HCT116 (cell line): ENCODE results near the gene SPTB. TPM values are rescaled to one million over a fixed set of nuclear protein-coding genes. Genes with fewer than 3 reads are reported as not detected.

Experiments
- ATAC-seq: fragments of 200-7000 bp; cut with Tn5 transposase; 2 replicates; pipeline ENCODE4 v1.9.1; 2020; ENCODE audit warnings: mild to moderate bottlenecking, moderate library complexity
- BruUV-seq: library from RNA; stranded (reverse); fragments of 400-500 nt; replicated peaks from 2 replicates; lab custom pipeline; 2021; lab: Mats Ljungman, UMichigan
- CTCF ChIA-PET: fragments of 300-600 bp; sonication (Branson Sonifier 250); formaldehyde crosslinking; loops from one replicate; lab custom pipeline; 2021; ENCODE audit warnings: antibody characterized with exemption; lab: Charles Lee
- POLR2A ChIA-PET: fragments of 300-600, 350-600 bp; sonication (Branson Sonifier 250); formaldehyde crosslinking; loops from one replicate; lab custom pipeline; 2021; ENCODE audit warnings: antibody characterized with exemption; lab: Charles Lee
- RAD21 ChIA-PET, 2 experiments: fragments of 300-600 bp; sonication (Branson Sonifier 250); formaldehyde crosslinking; loops; one replicate each; lab custom pipeline; 2023; ENCODE audit warnings: low total read pairs in 2 of 2; ENCODE audit not compliant: uncharacterized antibody in 2 of 2, unreplicated experiment in 2 of 2, low non-redundant PET in 1 of 2; lab: Charles Lee
- DNase-seq: peaks from one replicate; pipeline ENCODE4 v3.0.0-alpha.2; 2010; ENCODE audit warnings: low read depth, low spot score
- H2AFZ ChIP-seq: fragments of 200-600 bp; shearing (Covaris generic), sonication (generic); 2 replicates; pipeline ENCODE4 v1.6.1; 2017; ENCODE audit warnings: low read depth, mixed run types, mixed read lengths, antibody characterized with exemption, low read length; ENCODE audit not compliant: poor library complexity, severe bottlenecking
- H3K27ac ChIP-seq: 2 replicates; pipeline ENCODE4 v1.5.1; 2012; ENCODE audit warnings: low read depth, low read length
- H3K27me3 ChIP-seq: fragments of 200-600 bp; sonication (generic); 2 replicates; pipeline ENCODE4 v1.6.1; 2016; ENCODE audit warnings: mixed run types, low read length, mixed read lengths; ENCODE audit not compliant: insufficient read depth
- H3K36me3 ChIP-seq, 2 experiments: fragments of 200-500 bp in 1 of 2; fragments of 200-600 bp in 1 of 2; sonication (Bioruptor generic) in 1 of 2; sonication (generic) in 1 of 2; 2 replicates each; pipeline versions ENCODE4 v1.5.1 to v1.6.1; 2014 to 2016; ENCODE audit warnings: low read length in 2 of 2, inconsistent platforms in 1 of 2, mixed read lengths in 1 of 2, mixed run types in 1 of 2; ENCODE audit not compliant: insufficient read depth in 2 of 2, control insufficient read depth in 1 of 2
- H3K4me1 ChIP-seq, 2 experiments: fragments of 200-600 bp in 1 of 2; sonication (generic) in 1 of 2; 2 replicates each; pipeline versions ENCODE4 v1.5.1 to v1.6.1; 2012 to 2017; ENCODE audit warnings: low read length in 2 of 2, inconsistent platforms in 1 of 2, mild to moderate bottlenecking in 1 of 2, mixed read lengths in 1 of 2, mixed run types in 1 of 2, moderate library complexity in 1 of 2; ENCODE audit not compliant: insufficient read depth in 2 of 2, control insufficient read depth in 1 of 2
- H3K4me2 ChIP-seq: fragments of 200-600 bp; sonication (generic); 2 replicates; pipeline ENCODE4 v1.6.1; 2017; ENCODE audit warnings: mixed run types, low read length, mixed read lengths
- H3K4me3 ChIP-seq, 2 experiments: fragments of 200-600 bp in 1 of 2; sonication (generic) in 1 of 2; replicated peaks in 1 of 2; 2 replicates each; pipeline ENCODE4 v1.5.1; 2011 to 2016; ENCODE audit warnings: low read length in 2 of 2, control low read depth in 1 of 2, low read depth in 1 of 2, mild to moderate bottlenecking in 1 of 2, mixed read lengths in 1 of 2, mixed run types in 1 of 2
- H3K79me2 ChIP-seq: fragments of 200-600 bp; sonication (generic); 2 replicates; pipeline ENCODE4 v1.6.1; 2017; ENCODE audit warnings: mild to moderate bottlenecking, mixed run types, low read length, moderate library complexity, mixed read lengths; ENCODE audit not compliant: insufficient read depth
- H3K9ac ChIP-seq: fragments of 200-600 bp; sonication (generic); 2 replicates; pipeline ENCODE4 v1.6.1; 2016; ENCODE audit warnings: low read length, mixed read lengths
- H3K9me2 ChIP-seq: fragments of 200-600 bp; sonication (generic), shearing (Covaris generic); 2 replicates; pipeline ENCODE4 v1.6.1; 2017; ENCODE audit warnings: mixed run types, mild to moderate bottlenecking, moderate library complexity; ENCODE audit not compliant: insufficient read depth
- H3K9me3 ChIP-seq, 2 experiments: fragments of 200-500 bp in 1 of 2; fragments of 200-600 bp in 1 of 2; sonication (Bioruptor generic) in 1 of 2; sonication (generic) in 1 of 2; 2 replicates each; pipeline ENCODE4 v1.6.1; 2014 to 2017; ENCODE audit warnings: low read length in 2 of 2, mixed read lengths in 2 of 2, inconsistent platforms in 1 of 2, low read depth in 1 of 2, mild to moderate bottlenecking in 1 of 2, mixed run types in 1 of 2, moderate library complexity in 1 of 2; ENCODE audit not compliant: control insufficient read depth in 1 of 2, insufficient read depth in 1 of 2
- H4K20me1 ChIP-seq: fragments of 200-600 bp; sonication (generic), shearing (Covaris generic); 2 replicates; pipeline ENCODE4 v1.6.1; 2017; ENCODE audit warnings: mixed run types, mild to moderate bottlenecking, moderate library complexity; ENCODE audit not compliant: insufficient read depth
- CEBPB ChIP-seq: IDR thresholded peaks from 2 replicates; pipeline ENCODE4 v1.6.1; 2012; ENCODE audit warnings: low read depth
- CTCF ChIP-seq, 3 experiments: fragments of 200-600 bp in 1 of 3; sonication (generic) in 1 of 3; IDR thresholded peaks in 2 of 3; conservative IDR thresholded peaks in 1 of 3; 2 replicates each; pipeline ENCODE4 v1.5.1; 2012 to 2017; ENCODE audit warnings: low read depth in 2 of 3, low read length in 2 of 3, antibody characterized with exemption in 1 of 3, borderline replicate concordance in 1 of 3, control low read depth in 1 of 3, mild to moderate bottlenecking in 1 of 3, mixed read lengths in 1 of 3, mixed run types in 1 of 3, moderate library complexity in 1 of 3; ENCODE audit not compliant: insufficient read depth in 1 of 3
- EGR1 ChIP-seq: IDR thresholded peaks from 2 replicates; pipeline ENCODE4 v1.6.1; 2012; ENCODE audit warnings: low read depth
- ELF1 ChIP-seq: IDR thresholded peaks from 2 replicates; pipeline ENCODE4 v1.6.1; 2012; ENCODE audit warnings: low read depth, borderline replicate concordance
- EZH2 ChIP-seq: fragments of 200-600 bp; sonication (generic); IDR thresholded peaks from 2 replicates; pipeline ENCODE4 v1.6.1; 2017; ENCODE audit warnings: antibody characterized with exemption, mixed run types
- EZH2phosphoT487 ChIP-seq: fragments of 200-600 bp; IDR thresholded peaks from 2 replicates; pipeline ENCODE4 v1.6.1; 2018; ENCODE audit warnings: antibody characterized with exemption, borderline replicate concordance
- FOSL1 ChIP-seq: IDR thresholded peaks from 2 replicates; pipeline ENCODE4 v1.6.1; 2012; ENCODE audit warnings: low read depth
- POLR2A ChIP-seq: IDR thresholded peaks from 2 replicates; pipeline ENCODE4 v1.7.0; 2011; ENCODE audit warnings: borderline replicate concordance; ENCODE audit not compliant: insufficient read depth, insufficient read length; ENCODE audit errors: extremely low read depth
- RAD21 ChIP-seq: IDR thresholded peaks from 2 replicates; pipeline ENCODE4 v1.6.1; 2012; ENCODE audit warnings: low read depth, mild to moderate bottlenecking
- SIN3A ChIP-seq: IDR thresholded peaks from 2 replicates; pipeline ENCODE4 v1.6.1; 2012; ENCODE audit warnings: low read depth
- SP1 ChIP-seq: IDR thresholded peaks from 2 replicates; pipeline ENCODE4 v1.6.1; 2012; ENCODE audit warnings: low read depth
- SRF ChIP-seq: IDR thresholded peaks from 2 replicates; pipeline ENCODE4 v1.6.1; 2012; ENCODE audit warnings: low read depth
- TCF7L2 ChIP-seq: IDR thresholded peaks from 2 replicates; pipeline ENCODE4 v1.7.0; 2011; ENCODE audit warnings: borderline replicate concordance, inconsistent platforms; ENCODE audit not compliant: insufficient read depth, insufficient read length; ENCODE audit errors: extremely low read depth
- YY1 ChIP-seq: IDR thresholded peaks from 2 replicates; pipeline ENCODE4 v1.6.1; 2011; ENCODE audit warnings: low read length, low read depth, moderate library complexity, mild to moderate bottlenecking; ENCODE audit not compliant: insufficient replicate concordance; ENCODE audit errors: extremely low read depth
- ZFX ChIP-seq: fragments of 450-650 bp; IDR thresholded peaks from 2 replicates; pipeline ENCODE4 v1.6.1; 2017
- ZNF274 ChIP-seq: fragments of 200-500 bp; sonication (Bioruptor generic); IDR thresholded peaks from 2 replicates; pipeline ENCODE4 v1.6.1; 2014; ENCODE audit warnings: mild to moderate bottlenecking, low read depth, low read length, inconsistent platforms
- intact Hi-C: fragments of 100-400 bp; cut with micrococcal nuclease; formaldehyde crosslinking; loops from 2 replicates; pipeline ENCODE4 v1.10.0; 2022
- total RNA-seq: library from RNA; stranded (reverse); gene quantifications from one replicate; pipeline ENCODE4 v1.2.1, GENCODE V29; 2021; ENCODE audit not compliant: unreplicated experiment
- TF ChIP-seq, protein P1 (sequence below): IDR thresholded peaks from 2 replicates; pipeline ENCODE4 v1.6.1; 2012
- TF ChIP-seq, protein P2 (sequence below): IDR thresholded peaks from 2 replicates; pipeline ENCODE4 v1.6.1; 2011; ENCODE audit warnings: mild to moderate bottlenecking, low read length, moderate library complexity; ENCODE audit not compliant: insufficient replicate concordance; ENCODE audit errors: extremely low read depth
- TF ChIP-seq, protein P3 (sequence below): IDR thresholded peaks from 2 replicates; pipeline ENCODE4 v1.6.1; 2012; ENCODE audit warnings: low read depth

SPTB gene
- total RNA-seq, 1 experiment from 2014 or later, result 4.2 TPM

GRCh38 chr14:64721899-64722298 is 157.8 kb downstream of the SPTB start:
- H3K4me2 ChIP-seq, result peak overlapping the region; percentile 70
- peak overlapping the region; percentile 76; the same call in 1 of the 2 replicates for H3K27ac ChIP-seq
- no TSS peak for BruUV-seq
- no peaks in the 10 kb centered on the region for H3K27me3 ChIP-seq
- DNase-seq (no peak), ATAC-seq (no peak)
- H3K9ac ChIP-seq, result peak overlapping the region; percentile 42
- peaks cover 98% of the 10 kb centered on the region for H3K79me2 ChIP-seq
- no peaks in the 10 kb centered on the region for H3K9me2 ChIP-seq
- no peak for TF ChIP-seq TCF7L2
- TF ChIP-seq YY1, result no peak
- no peak for TF ChIP-seq CEBPB
- TF ChIP-seq ZNF274, result no peak
- TF ChIP-seq RAD21, result no peak
- TF ChIP-seq, protein P1, sequence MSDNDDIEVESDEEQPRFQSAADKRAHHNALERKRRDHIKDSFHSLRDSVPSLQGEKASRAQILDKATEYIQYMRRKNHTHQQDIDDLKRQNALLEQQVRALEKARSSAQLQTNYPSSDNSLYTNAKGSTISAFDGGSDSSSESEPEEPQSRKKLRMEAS, result no peak
- no peak for TF ChIP-seq SRF
- TF ChIP-seq EZH2phosphoT487, result no peak
- TF ChIP-seq FOSL1, result no peak
- TF ChIP-seq, protein P2, sequence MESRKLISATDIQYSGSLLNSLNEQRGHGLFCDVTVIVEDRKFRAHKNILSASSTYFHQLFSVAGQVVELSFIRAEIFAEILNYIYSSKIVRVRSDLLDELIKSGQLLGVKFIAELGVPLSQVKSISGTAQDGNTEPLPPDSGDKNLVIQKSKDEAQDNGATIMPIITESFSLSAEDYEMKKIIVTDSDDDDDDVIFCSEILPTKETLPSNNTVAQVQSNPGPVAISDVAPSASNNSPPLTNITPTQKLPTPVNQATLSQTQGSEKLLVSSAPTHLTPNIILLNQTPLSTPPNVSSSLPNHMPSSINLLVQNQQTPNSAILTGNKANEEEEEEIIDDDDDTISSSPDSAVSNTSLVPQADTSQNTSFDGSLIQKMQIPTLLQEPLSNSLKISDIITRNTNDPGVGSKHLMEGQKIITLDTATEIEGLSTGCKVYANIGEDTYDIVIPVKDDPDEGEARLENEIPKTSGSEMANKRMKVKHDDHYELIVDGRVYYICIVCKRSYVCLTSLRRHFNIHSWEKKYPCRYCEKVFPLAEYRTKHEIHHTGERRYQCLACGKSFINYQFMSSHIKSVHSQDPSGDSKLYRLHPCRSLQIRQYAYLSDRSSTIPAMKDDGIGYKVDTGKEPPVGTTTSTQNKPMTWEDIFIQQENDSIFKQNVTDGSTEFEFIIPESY, result no peak
- TF ChIP-seq SP1, result no peak
- TF ChIP-seq EGR1, result no peak
- no peak for TF ChIP-seq SIN3A
- TF ChIP-seq, protein P3, sequence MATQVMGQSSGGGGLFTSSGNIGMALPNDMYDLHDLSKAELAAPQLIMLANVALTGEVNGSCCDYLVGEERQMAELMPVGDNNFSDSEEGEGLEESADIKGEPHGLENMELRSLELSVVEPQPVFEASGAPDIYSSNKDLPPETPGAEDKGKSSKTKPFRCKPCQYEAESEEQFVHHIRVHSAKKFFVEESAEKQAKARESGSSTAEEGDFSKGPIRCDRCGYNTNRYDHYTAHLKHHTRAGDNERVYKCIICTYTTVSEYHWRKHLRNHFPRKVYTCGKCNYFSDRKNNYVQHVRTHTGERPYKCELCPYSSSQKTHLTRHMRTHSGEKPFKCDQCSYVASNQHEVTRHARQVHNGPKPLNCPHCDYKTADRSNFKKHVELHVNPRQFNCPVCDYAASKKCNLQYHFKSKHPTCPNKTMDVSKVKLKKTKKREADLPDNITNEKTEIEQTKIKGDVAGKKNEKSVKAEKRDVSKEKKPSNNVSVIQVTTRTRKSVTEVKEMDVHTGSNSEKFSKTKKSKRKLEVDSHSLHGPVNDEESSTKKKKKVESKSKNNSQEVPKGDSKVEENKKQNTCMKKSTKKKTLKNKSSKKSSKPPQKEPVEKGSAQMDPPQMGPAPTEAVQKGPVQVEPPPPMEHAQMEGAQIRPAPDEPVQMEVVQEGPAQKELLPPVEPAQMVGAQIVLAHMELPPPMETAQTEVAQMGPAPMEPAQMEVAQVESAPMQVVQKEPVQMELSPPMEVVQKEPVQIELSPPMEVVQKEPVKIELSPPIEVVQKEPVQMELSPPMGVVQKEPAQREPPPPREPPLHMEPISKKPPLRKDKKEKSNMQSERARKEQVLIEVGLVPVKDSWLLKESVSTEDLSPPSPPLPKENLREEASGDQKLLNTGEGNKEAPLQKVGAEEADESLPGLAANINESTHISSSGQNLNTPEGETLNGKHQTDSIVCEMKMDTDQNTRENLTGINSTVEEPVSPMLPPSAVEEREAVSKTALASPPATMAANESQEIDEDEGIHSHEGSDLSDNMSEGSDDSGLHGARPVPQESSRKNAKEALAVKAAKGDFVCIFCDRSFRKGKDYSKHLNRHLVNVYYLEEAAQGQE, result no peak
- TF ChIP-seq ELF1, result no peak
- no peak for TF ChIP-seq CTCF (IDR thresholded peaks at IDR 0.05 in 2 of 3, conservative IDR thresholded peaks at IDR 0.05 in 1 of 3; ENCODE audit: borderline replicate concordance in 1 of 3, insufficient read depth in 1 of 3, low read depth in 2 of 3, low read length in 2 of 3)
- no peak for TF ChIP-seq EZH2
- no peak for TF ChIP-seq POLR2A
- TF ChIP-seq ZFX, result no peak
- no peaks in the 10 kb centered on the region for H3K36me3 ChIP-seq
- H4K20me1 ChIP-seq, result peaks cover 2% of the 10 kb centered on the region; the same call in 1 of the 2 replicates
- ChIA-PET CTCF (no interaction called here), POLR2A (no interaction called here), RAD21 (interaction anchor here in 1 of 2 experiments (1.1 kb wide), 1 partner anchor 18 kb away, joined by 3 read pairs; the partner anchor contains the start of gene PLEKHG3)
- H2AFZ ChIP-seq, result no peak overlapping the region
- H3K4me1 ChIP-seq, result peaks cover 93 to 100% of the 10 kb centered on the region in 2 experiments
- intact Hi-C loops, result loop anchor here (2.0 kb wide), 1 partner anchor 17 kb away; the partner anchor contains the start of gene PLEKHG3
- H3K9me3 ChIP-seq, result no peaks in the 10 kb centered on the region
- H3K4me3 ChIP-seq, result no peak overlapping the region
